Nephron (organoid): ENCODE results near the gene SLC22A3.
A peak's percentile ranks its signal among the peaks of the same experiment; 100 is the strongest.
"Not testable (repeated sequence)": the region's sequence is repeated elsewhere in the genome, so short reads cannot be mapped to it uniquely, and the experiment has no call there.

Experiments used
- H3K27ac Mint-ChIP-seq, 3 experiments: 2 replicates each; pipeline ENCODE4 v1.8.0; 2020; ENCODE audit warnings: mixed read lengths in 3 of 3, mild to moderate bottlenecking in 2 of 3, moderate library complexity in 1 of 3
- H3K27me3 Mint-ChIP-seq: 2 replicates; pipeline ENCODE4 v1.8.0; 2021; ENCODE audit warnings: low read depth, mild to moderate bottlenecking, moderate library complexity, mixed read lengths
- H3K36me3 Mint-ChIP-seq: 2 replicates; pipeline ENCODE4 v1.8.0; 2020; ENCODE audit warnings: low read depth, mixed read lengths
- H3K4me1 Mint-ChIP-seq: 2 replicates; pipeline ENCODE4 v1.8.0; 2020; ENCODE audit warnings: mixed read lengths
- H3K4me3 Mint-ChIP-seq, 3 experiments: 2 replicates each; pipeline ENCODE4 v1.8.0; 2020; ENCODE audit warnings: mild to moderate bottlenecking in 3 of 3, mixed read lengths in 3 of 3, moderate library complexity in 2 of 3
- H3K9me3 Mint-ChIP-seq: 2 replicates; pipeline ENCODE4 v1.8.0; 2020; ENCODE audit warnings: mixed read lengths
- TF ChIP-seq, protein P1 (sequence below), 3 experiments: fragments of 200-600 bp; sonication (generic); IDR thresholded peaks; one replicate each; pipeline ENCODE4 v1.5.0; 2021; ENCODE audit warnings: antibody characterized with exemption in 3 of 3; ENCODE audit not compliant: unreplicated experiment in 3 of 3

The SLC22A3 gene

DNA sequence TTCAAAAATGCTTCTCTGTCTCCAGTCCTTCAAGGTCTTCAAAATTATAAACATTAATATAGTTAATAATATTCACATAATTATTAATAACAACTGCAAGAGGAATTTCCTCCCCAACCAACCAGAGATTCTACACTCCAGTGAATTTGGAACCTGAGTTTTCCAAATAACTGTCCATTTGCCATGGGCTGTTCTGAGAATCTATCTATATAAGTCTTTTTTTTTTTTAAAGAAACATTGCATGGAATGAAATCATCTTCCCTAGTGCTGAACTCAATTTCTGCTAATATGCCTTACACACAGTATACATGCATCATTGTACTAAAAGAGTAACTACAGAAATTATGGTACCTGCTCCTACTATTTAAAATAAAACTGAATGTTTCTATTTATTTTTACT is 113.9 kb downstream of the SLC22A3 start:
- peaks cover 5% of the 10 kb centered on the region for H3K9me3 Mint-ChIP-seq
- TF ChIP-seq, protein P1, sequence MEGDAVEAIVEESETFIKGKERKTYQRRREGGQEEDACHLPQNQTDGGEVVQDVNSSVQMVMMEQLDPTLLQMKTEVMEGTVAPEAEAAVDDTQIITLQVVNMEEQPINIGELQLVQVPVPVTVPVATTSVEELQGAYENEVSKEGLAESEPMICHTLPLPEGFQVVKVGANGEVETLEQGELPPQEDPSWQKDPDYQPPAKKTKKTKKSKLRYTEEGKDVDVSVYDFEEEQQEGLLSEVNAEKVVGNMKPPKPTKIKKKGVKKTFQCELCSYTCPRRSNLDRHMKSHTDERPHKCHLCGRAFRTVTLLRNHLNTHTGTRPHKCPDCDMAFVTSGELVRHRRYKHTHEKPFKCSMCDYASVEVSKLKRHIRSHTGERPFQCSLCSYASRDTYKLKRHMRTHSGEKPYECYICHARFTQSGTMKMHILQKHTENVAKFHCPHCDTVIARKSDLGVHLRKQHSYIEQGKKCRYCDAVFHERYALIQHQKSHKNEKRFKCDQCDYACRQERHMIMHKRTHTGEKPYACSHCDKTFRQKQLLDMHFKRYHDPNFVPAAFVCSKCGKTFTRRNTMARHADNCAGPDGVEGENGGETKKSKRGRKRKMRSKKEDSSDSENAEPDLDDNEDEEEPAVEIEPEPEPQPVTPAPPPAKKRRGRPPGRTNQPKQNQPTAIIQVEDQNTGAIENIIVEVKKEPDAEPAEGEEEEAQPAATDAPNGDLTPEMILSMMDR (IDR thresholded peaks at IDR 0.05; ENCODE audit: unreplicated experiment in 3 of 3) = no peak
- H3K27me3 Mint-ChIP-seq = peaks cover 8% of the 10 kb centered on the region
- no peaks in the 10 kb centered on the region for H3K4me1 Mint-ChIP-seq
- H3K4me3 Mint-ChIP-seq = no peak overlapping the region
- H3K27ac Mint-ChIP-seq = no peak overlapping the region
- H3K36me3 Mint-ChIP-seq = no peaks in the 10 kb centered on the region

DNA sequence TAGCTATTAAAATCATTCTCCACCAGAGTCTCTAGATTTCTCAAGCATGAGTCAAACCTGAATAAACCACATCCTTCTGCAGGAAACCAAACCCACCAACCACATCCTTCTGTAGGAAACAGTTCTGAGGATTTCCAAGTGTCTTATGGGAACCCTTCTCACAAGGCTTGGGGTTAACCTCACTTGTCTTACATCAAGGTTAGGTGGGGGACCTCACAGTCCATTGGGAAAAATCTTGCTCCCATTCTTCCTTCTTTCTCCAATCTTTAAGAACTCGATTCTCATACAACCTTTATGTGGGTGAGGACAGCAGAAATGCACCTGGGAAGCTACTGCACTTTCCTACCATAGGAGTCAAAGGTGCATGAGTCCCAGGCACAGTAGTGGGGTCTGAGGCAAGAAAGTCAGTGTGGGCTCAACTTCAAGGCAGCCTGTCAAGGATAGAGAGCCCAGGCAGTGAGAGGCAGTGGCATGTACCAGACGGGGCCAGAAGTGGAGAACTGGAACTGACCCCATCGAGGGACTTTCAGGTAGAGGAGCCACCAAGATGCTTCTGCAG is 114.5 kb downstream of the SLC22A3 start:
- H3K27ac Mint-ChIP-seq = no peak overlapping the region
- no peaks in the 10 kb centered on the region for H3K36me3 Mint-ChIP-seq
- TF ChIP-seq, protein P1 (IDR thresholded peaks at IDR 0.05; ENCODE audit: unreplicated experiment in 3 of 3) = no peak
- no peaks in the 10 kb centered on the region for H3K4me1 Mint-ChIP-seq
- H3K27me3 Mint-ChIP-seq = peaks cover 8% of the 10 kb centered on the region
- H3K9me3 Mint-ChIP-seq = peaks cover 5% of the 10 kb centered on the region
- no peak overlapping the region for H3K4me3 Mint-ChIP-seq

DNA sequence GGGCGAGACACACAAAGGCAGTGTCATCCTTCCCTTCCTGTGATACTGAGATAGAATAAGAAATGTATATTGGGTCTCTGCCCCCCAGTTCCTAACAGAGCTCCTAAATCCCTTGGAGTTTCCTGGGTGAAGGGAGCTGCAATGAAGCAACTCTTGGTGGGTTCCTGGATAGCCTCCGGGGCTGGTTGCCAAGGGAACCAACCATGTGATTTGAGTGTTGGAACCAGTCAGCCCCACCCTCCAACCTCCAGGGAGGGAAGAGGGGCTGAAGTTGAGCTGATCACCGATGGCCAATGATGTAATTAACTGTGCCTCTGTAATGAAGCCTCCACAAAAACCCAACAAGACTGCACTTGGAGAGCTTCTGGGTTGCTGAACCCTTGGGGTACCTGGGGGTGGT is 116.6 kb downstream of the SLC22A3 start:
- Mint-ChIP-seq H3K4me1 (no peaks in the 10 kb centered on the region), H3K9me3 (peaks cover 5% of the 10 kb centered on the region), H3K27ac (no peak overlapping the region), H3K27me3 (peaks cover 11% of the 10 kb centered on the region), H3K4me3 (no peak overlapping the region), H3K36me3 (no peaks in the 10 kb centered on the region)
- TF ChIP-seq, protein P1 (IDR thresholded peaks at IDR 0.05; ENCODE audit: unreplicated experiment in 3 of 3) = no peak

DNA sequence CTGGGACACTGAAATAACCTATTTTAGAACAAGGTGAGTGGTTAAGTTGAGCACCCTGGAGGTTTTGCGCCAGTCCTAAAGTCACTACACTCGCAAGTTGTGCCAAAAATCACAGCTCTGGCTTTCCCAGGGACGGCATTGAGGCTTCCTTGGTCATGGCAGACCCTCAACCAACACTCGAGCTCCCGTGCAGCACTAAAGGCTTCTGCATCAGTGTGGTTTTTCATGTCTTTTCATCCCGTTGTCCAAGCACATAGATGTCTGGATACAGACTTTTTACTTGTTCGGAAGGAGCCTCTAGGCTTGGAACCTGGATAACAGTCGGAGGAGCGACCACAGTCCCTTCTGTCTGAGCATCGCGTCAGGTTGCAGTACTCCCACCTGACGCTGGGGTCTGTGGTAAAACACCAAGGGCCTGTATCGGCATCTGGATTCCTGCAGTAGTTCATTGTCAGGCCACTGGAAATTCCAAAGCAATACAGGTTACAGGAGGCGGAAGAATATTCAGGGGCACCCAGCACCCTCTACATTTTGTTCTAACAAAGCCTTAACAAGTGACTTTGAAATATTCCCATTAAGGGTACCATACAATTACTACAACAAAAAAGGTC is 119.2 kb downstream of the SLC22A3 start:
- not testable (repeated sequence) for H3K36me3 Mint-ChIP-seq, H3K9me3 Mint-ChIP-seq, H3K4me3 Mint-ChIP-seq, H3K4me1 Mint-ChIP-seq, H3K27ac Mint-ChIP-seq
- peaks cover 11% of the 10 kb centered on the region for H3K27me3 Mint-ChIP-seq
- TF ChIP-seq, protein P1 (IDR thresholded peaks at IDR 0.05; ENCODE audit: unreplicated experiment in 3 of 3) = peak in 1 of 3 experiments; percentile 29

DNA sequence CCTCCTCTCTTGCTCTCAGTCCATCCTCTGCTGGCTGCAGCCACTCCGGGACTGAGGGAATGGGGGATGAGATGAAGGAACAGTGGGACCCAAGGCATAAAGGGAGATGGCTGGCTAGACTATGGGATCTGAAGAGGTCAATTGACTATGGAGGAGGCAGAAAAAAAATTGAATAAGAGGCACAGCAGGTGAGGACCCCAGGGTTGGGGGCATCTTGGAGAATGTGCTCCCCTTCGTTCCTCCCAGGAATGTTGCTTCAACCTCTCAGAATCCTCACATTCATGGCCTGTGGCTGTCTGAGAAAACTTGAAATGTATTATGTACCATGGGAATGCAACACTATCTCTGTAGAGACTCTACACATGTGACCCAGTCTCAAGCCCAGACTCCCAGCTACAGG is 121.0 kb downstream of the SLC22A3 start:
- Mint-ChIP-seq H3K4me1 (no peaks in the 10 kb centered on the region), H3K27me3 (peaks cover 3% of the 10 kb centered on the region), H3K36me3 (no peaks in the 10 kb centered on the region), H3K9me3 (peaks cover 5% of the 10 kb centered on the region), H3K4me3 (no peak overlapping the region), H3K27ac (no peak overlapping the region)
- TF ChIP-seq, protein P1 (IDR thresholded peaks at IDR 0.05; ENCODE audit: unreplicated experiment in 3 of 3) = no peak

DNA sequence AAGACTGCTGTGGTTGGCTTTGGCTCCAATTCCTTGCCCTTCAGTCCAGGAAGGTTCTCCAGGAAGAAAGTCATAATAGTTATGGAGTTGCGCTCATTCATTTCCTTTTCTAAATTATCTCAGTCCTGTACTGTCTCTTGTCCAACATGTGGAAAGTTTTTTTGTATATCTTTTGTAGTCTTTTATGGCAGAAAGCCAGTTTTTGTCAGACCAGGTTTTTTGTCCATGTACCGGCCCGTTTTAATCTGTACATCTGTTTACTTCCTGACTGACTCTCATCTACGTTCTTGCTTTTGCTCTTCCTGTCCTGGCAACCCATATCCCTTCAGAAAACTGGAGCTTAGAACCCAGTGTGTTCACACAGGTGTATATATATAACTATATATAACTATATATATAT is 127.9 kb downstream of the SLC22A3 start:
- not testable (repeated sequence) for H3K36me3 Mint-ChIP-seq, H3K4me1 Mint-ChIP-seq, H3K9me3 Mint-ChIP-seq, H3K4me3 Mint-ChIP-seq, H3K27ac Mint-ChIP-seq, H3K27me3 Mint-ChIP-seq

DNA sequence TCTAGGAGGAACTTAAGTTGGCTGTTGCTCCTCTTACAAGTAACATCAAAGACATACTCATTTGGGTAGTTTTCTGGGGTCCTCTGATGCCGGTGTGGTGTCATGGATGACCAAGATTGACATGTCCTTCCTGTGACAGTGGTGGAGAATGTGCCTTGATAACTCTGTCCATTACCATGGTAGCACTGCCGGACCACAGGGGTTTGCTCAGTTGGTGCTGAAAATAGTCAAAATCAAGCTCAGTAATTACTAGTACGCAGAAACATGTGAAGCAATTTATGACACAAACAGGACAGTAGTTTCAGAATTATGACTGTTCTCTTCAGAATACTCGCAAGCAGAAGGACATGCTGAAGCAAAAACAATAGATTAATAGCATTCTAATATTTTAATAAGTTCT is 128.9 kb downstream of the SLC22A3 start:
- not testable (repeated sequence) for H3K27me3 Mint-ChIP-seq, H3K27ac Mint-ChIP-seq, H3K4me3 Mint-ChIP-seq, H3K4me1 Mint-ChIP-seq, H3K36me3 Mint-ChIP-seq, H3K9me3 Mint-ChIP-seq
